NCI-H510A treated with DMSO at 0.1 percent for 48 hours (cell line): ENCODE data around the gene MAL.

Experiments
- DNase-seq: peaks from one replicate; lab custom pipeline; 2025; lab: John Stamatoyannopoulos, UW

MAL gene

DNA sequence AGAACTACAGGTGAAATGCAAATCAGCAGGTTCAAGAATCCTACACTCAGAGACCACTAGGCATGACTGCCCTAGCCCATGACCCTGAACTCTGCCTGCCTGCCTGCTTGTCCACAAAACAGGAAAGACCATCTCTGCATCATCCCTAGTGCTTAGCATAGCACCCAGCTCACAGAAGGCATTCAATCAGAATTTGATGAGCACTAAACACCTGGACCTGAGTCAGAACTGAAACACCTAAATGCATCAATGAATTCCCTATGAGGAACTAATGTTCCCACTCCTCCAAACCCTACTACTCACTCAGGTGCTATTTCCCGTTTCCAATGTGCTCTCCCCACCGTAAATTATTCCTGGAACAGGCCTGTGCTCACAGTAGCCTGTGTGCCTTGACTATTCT lies 74.4 kb downstream of the MAL start:
- no peak for DNase-seq
